Measurements from ENCODE around the gene WDR44. TPM values are rescaled to one million over a fixed set of nuclear protein-coding genes. Genes with fewer than 3 reads are reported as not detected.

Gene WDR44
- polyA plus RNA-seq, 3 donors from 2014 or later: 3.8 to 7.0 (median 4.5) TPM

GRCh38 chrX:118498351-118498750, 152.4 kb downstream of the WDR44 start:
- no peaks in the 10 kb centered on the region for H3K9me3 Mint-ChIP-seq
- H3K36me3 Mint-ChIP-seq: no peaks in the 10 kb centered on the region
- peaks cover 53 to 55% of the 10 kb centered on the region in 2 donors for H3K4me1 Mint-ChIP-seq
- H3K27me3 Mint-ChIP-seq (ENCODE audit: low read depth in 3 of 3): peaks cover 8 to 20% (median 10%) of the 10 kb centered on the region in 3 donors
- peak overlapping the region; percentile 96 to 99 (median 98) for H3K27ac Mint-ChIP-seq
- DNase-seq: no peak
- peak overlapping the region; percentile 93 to 100 (median 98) for H3K4me3 Mint-ChIP-seq

GRCh38 chrX:118498755-118499154, 152.8 kb downstream of the WDR44 start:
- Mint-ChIP-seq H3K9me3 (no peaks in the 10 kb centered on the region), H3K27me3 (ENCODE audit: low read depth in 3 of 3) (peaks cover 10 to 20% (median 10%) of the 10 kb centered on the region in 3 donors), H3K4me3 (peak overlapping the region in 4 of 5 donors; percentile 27 to 99 (median 48)), H3K27ac (peak overlapping the region; percentile 65 to 99 (median 97)), H3K4me1 (peaks cover 57 to 59% of the 10 kb centered on the region in 2 donors), H3K36me3 (no peaks in the 10 kb centered on the region)
- no peak for DNase-seq

- H3K27ac Mint-ChIP-seq: peak overlapping the region; percentile 54 to 99 (median 80)
Measured at GRCh38 chrX:118499295-118499694, 153.4 kb downstream of the WDR44 start.

More at GRCh38 chrX:118499295-118499694, 153.4 kb downstream of the WDR44 start:
- peak overlapping the region in 3 of 5 donors; percentile 46 to 51 (median 50) for H3K4me3 Mint-ChIP-seq
- DNase-seq: no peak
- no peaks in the 10 kb centered on the region for H3K9me3 Mint-ChIP-seq
- no peaks in the 10 kb centered on the region for H3K36me3 Mint-ChIP-seq
- H3K4me1 Mint-ChIP-seq: peaks cover 62 to 63% of the 10 kb centered on the region in 2 donors
- H3K27me3 Mint-ChIP-seq (ENCODE audit: low read depth in 3 of 3): peaks cover 10 to 20% (median 10%) of the 10 kb centered on the region in 3 donors

Other genes starting within 250 kb of the WDR44 start
- gene KLHL13, start 229.3 kb upstream of the WDR44 start, polyA plus RNA-seq: 1 to 10 TPM in 2 of 3 donors, under 1 TPM in 1; 0.43 to 2.6 (median 1.3) TPM
- gene DOCK11, start 149.7 kb downstream of the WDR44 start, polyA plus RNA-seq: 10 to 100 TPM; 27.9 to 48.8 (median 28.9) TPM